CD4-positive, CD25-positive, alpha-beta regulatory T cell (primary cell): ENCODE results near the gene DOCK1. TPM values are rescaled to one million over a fixed set of nuclear protein-coding genes. Genes with fewer than 3 reads are reported as not detected.

Experiments used
- ATAC-seq, 2 donors: fragments of 150-1000 bp; cut with Tn5 transposase; one replicate each; pipeline ENCODE4 v1.10.0; 2021; ENCODE audit warnings: low read depth in 2 of 2, moderate number of reproducible peaks in 2 of 2, moderate library complexity in 1 of 2
- DNase-seq, 3 donors: peaks; one replicate each; pipeline versions ENCODE4 v3.0.0 to v3.0.0-alpha.2; 2012 to 2022; ENCODE audit warnings: mixed read lengths in 1 of 3
- H3K27ac ChIP-seq: one replicate; pipeline ENCODE4 v1.7.0; 2013; ENCODE audit warnings: mild to moderate bottlenecking, low read length; ENCODE audit not compliant: insufficient read depth, poor library complexity, severe bottlenecking
- H3K27me3 ChIP-seq: one replicate; pipeline ENCODE4 v1.7.0; 2013; ENCODE audit warnings: low read length; ENCODE audit not compliant: control insufficient read depth, insufficient read depth
- H3K36me3 ChIP-seq: one replicate; pipeline ENCODE4 v1.7.0; 2013; ENCODE audit warnings: mild to moderate bottlenecking, low read length, moderate library complexity; ENCODE audit not compliant: control insufficient read depth, insufficient read depth
- H3K4me1 ChIP-seq: 2 replicates; pipeline ENCODE4 v1.7.0; 2013; ENCODE audit warnings: mild to moderate bottlenecking, low read length; ENCODE audit not compliant: insufficient read depth, control insufficient read depth, poor library complexity, severe bottlenecking
- H3K4me3 ChIP-seq: one replicate; pipeline ENCODE4 v1.7.0; 2013; ENCODE audit warnings: low read depth, mild to moderate bottlenecking, low read length, moderate library complexity
- H3K9me3 ChIP-seq, 2 experiments: 1 replicate in 1 of 2; 2 replicates in 1 of 2; pipeline ENCODE4 v1.7.0; 2013; ENCODE audit warnings: low read length in 2 of 2, mild to moderate bottlenecking in 1 of 2, moderate library complexity in 1 of 2; ENCODE audit not compliant: control insufficient read depth in 2 of 2
- H3K27ac Mint-ChIP-seq, 3 donors: one replicate each; pipeline ENCODE4 v1.8.0; 2020 to 2022; ENCODE audit warnings: mild to moderate bottlenecking in 3 of 3, mixed read lengths in 3 of 3, moderate library complexity in 2 of 3
- H3K27me3 Mint-ChIP-seq: one replicate; pipeline ENCODE4 v1.8.0; 2022; ENCODE audit warnings: mild to moderate bottlenecking, mixed read lengths
- H3K36me3 Mint-ChIP-seq: one replicate; pipeline ENCODE4 v1.8.0; 2020; ENCODE audit warnings: mixed read lengths
- H3K4me1 Mint-ChIP-seq, 4 donors: one replicate each; pipeline ENCODE4 v1.8.0; 2020 to 2022; ENCODE audit warnings: mixed read lengths in 4 of 4, mild to moderate bottlenecking in 1 of 4
- H3K4me3 Mint-ChIP-seq, 4 donors: one replicate each; pipeline ENCODE4 v1.8.0; 2020 to 2022; ENCODE audit warnings: mild to moderate bottlenecking in 4 of 4, mixed read lengths in 4 of 4, moderate library complexity in 3 of 4
- H3K9me3 Mint-ChIP-seq, 7 donors: one replicate each; pipeline ENCODE4 v1.8.0; 2020 to 2022; ENCODE audit warnings: mixed read lengths in 7 of 7, mild to moderate bottlenecking in 3 of 7, moderate library complexity in 2 of 7
- polyA plus RNA-seq, 4 donors: library from polyadenylated mRNA; unstranded; fragments of 300-500 nt; fragmentation: Illumina TruSeq; gene quantifications; one replicate each; pipeline ENCODE4 v1.2.3, GENCODE V29; 2021
- total RNA-seq: library from RNA; stranded (reverse); gene quantifications from one replicate; pipeline ENCODE4 v1.2.3, GENCODE V29; 2022

The DOCK1 gene
- total and polyA plus RNA-seq, 5 donors from 2014 or later = 0.20 TPM; not detected in 4

DNA sequence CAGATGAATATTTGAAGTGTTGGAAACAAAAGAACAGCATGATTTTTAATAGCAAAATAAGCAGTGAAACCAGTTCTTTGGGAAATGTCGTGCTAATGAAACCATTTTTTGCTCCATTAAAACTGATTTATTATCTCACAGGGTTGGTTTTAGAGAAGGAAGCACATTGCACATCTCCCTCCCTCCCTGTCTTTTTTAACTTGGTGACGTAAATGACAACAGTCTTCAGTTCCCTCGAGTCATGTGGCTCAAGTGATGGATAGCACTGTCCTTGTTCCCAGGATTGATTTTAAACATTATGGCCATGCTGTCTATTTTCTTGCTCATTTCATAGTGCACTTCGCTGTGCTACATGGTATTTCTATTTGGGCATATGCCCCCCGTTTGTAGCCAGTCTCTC lies 105.9 kb downstream of the DOCK1 start:
- no peaks in the 10 kb centered on the region for H3K4me1 ChIP-seq
- no peaks in the 10 kb centered on the region for H3K27me3 Mint-ChIP-seq
- H3K4me3 ChIP-seq = no peak overlapping the region
- H3K4me1 Mint-ChIP-seq = no peaks in the 10 kb centered on the region
- H3K36me3 Mint-ChIP-seq = no peaks in the 10 kb centered on the region
- no peaks in the 10 kb centered on the region for H3K9me3 ChIP-seq
- no peak overlapping the region for H3K27ac Mint-ChIP-seq
- H3K9me3 Mint-ChIP-seq = peaks cover 0 to 2% (median 0%) of the 10 kb centered on the region in 7 donors
- no peak for DNase-seq
- H3K27ac ChIP-seq = no peak overlapping the region
- H3K4me3 Mint-ChIP-seq = no peak overlapping the region
- no peak for ATAC-seq
- no peaks in the 10 kb centered on the region for H3K36me3 ChIP-seq
- no peaks in the 10 kb centered on the region for H3K27me3 ChIP-seq

DNA sequence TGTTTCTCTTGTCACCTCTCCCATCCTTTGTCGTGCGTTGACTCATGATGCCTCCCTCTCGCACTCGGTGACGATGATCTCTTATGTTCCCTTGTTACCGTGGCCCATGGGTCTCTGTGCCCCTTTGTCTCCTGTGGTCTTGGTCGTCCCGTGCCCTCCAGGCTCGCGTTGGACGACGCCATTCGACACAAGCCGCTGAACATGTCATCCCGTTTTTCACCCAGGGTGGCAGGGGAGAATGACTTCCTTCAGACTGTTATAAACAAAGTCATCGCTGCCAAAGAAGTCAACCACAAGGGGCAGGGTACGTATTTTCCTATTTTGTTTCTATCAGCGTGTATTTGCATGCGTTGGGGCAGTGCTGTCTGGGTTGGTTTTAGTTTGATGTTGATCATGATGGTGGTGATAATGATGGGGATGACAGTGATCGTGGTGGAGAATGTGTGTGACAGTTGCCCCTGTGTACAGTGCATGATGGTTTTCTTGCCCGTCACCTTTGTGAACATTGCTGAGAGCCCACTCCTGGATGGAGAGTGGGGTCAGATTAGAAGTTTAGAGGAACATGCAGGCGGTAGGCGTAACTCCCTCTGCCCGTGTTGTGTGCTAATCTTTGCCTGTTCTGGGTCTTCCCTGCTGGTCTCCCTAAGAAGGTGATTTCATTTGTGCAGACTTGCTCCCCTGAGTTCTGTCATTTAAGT lies 107.0 kb downstream of the DOCK1 start:
- Histone ChIP-seq H3K27ac (no peak overlapping the region), H3K27me3 (no peaks in the 10 kb centered on the region), H3K36me3 (no peaks in the 10 kb centered on the region), H3K9me3 (no peaks in the 10 kb centered on the region), H3K4me1 (no peaks in the 10 kb centered on the region), H3K4me3 (no peak overlapping the region)
- H3K27me3 Mint-ChIP-seq = no peaks in the 10 kb centered on the region
- H3K36me3 Mint-ChIP-seq = no peaks in the 10 kb centered on the region
- no peak overlapping the region for H3K27ac Mint-ChIP-seq
- ATAC-seq = no peak
- peaks cover 0 to 2% (median 0%) of the 10 kb centered on the region in 7 donors for H3K9me3 Mint-ChIP-seq
- no peaks in the 10 kb centered on the region for H3K4me1 Mint-ChIP-seq
- H3K4me3 Mint-ChIP-seq = no peak overlapping the region
- DNase-seq = no peak

DNA sequence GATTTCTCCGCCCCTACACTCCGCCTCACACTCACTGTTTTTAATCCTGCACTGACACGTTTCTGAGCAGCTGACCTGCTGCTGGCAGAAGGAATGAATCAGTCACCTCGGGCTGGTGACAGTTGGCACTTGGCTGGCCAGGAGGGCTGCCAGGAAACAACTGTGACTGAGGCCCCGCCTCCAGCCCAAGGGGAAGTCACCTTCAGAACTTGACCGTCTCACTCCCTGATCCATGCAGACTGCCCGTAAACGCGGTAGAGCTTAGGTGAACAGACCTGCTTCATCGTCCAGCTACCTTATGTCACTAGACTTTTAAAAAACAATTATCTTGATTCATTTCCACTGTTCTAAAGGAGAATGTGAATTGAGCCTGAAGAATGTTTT lies 107.5 kb downstream of the DOCK1 start:
- ATAC-seq (no peak), DNase-seq (no peak)
- no peaks in the 10 kb centered on the region for H3K36me3 ChIP-seq
- no peaks in the 10 kb centered on the region for H3K9me3 ChIP-seq
- Mint-ChIP-seq H3K9me3 (peaks cover 0 to 2% (median 0%) of the 10 kb centered on the region in 7 donors), H3K4me1 (no peaks in the 10 kb centered on the region), H3K36me3 (no peaks in the 10 kb centered on the region), H3K27ac (no peak overlapping the region), H3K27me3 (no peaks in the 10 kb centered on the region), H3K4me3 (no peak overlapping the region)
- H3K4me1 ChIP-seq = no peaks in the 10 kb centered on the region
- no peak overlapping the region for H3K4me3 ChIP-seq
- no peaks in the 10 kb centered on the region for H3K27me3 ChIP-seq
- no peak overlapping the region for H3K27ac ChIP-seq

DNA sequence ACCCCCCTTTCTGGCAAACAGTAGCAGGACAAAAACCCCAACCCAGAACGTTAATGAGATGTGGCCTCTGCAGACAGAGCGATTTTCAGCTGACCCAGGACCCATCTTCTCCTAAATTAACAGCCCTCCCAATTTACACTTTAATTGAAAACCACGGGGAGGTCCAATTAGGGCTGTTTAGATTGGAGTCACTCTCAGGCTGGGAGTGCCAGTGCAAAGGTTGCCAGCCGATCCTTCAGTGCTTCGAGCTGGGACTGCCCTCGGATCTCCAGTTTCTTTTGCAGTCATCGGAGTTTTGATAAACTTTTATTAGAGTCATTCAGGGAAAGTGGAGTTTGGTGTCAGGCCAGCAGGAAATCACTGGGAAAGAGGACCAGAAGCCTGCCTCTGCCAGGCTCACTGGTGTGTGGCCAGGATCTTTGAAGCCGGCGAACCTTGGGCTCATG lies 108.0 kb downstream of the DOCK1 start:
- Mint-ChIP-seq H3K9me3 (peaks cover 0 to 2% (median 0%) of the 10 kb centered on the region in 7 donors), H3K27me3 (no peaks in the 10 kb centered on the region), H3K27ac (no peak overlapping the region), H3K4me1 (no peaks in the 10 kb centered on the region), H3K36me3 (no peaks in the 10 kb centered on the region), H3K4me3 (no peak overlapping the region)
- DNase-seq = no peak
- no peaks in the 10 kb centered on the region for H3K4me1 ChIP-seq
- no peak for ATAC-seq
- no peaks in the 10 kb centered on the region for H3K36me3 ChIP-seq
- no peak overlapping the region for H3K4me3 ChIP-seq
- H3K9me3 ChIP-seq = no peaks in the 10 kb centered on the region
- no peak overlapping the region for H3K27ac ChIP-seq
- H3K27me3 ChIP-seq = no peaks in the 10 kb centered on the region

DNA sequence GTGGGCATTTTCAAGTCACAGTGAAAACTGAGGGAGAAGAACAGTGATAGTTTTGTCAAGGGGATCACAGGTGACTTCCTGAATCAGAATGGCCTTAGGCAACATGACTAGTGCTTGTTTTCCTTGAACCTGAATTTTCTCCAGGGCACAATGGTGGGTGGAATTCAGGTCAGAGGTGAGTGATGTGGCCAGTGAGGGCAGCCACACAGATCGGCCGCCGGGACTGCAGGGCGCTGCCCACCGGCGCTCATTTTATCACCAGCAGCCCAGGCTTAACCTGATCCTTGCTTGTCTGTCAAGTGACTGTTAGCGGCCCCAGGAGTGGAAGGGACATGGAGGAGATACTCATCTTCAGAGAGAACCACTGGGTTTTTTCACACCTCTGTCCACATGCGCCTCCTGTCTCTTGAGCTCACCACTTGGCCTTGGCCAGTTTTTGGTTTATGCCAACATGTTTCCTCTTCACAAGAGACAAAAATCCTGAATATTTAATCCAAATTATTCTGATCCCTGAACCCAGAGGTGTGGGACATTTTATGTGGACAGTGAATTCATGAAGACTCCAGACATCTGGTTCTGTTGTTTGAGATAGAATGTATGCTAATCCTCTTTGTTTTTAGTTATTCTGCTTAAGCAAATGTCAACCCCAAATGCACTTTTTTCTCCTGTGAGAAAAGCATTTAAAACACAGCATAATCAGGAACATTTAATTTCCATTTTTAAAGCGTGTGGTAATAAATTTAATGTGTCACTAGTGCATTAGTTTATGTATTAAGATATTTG lies 108.7 kb downstream of the DOCK1 start:
- DNase-seq = no peak
- no peaks in the 10 kb centered on the region for H3K27me3 Mint-ChIP-seq
- no peaks in the 10 kb centered on the region for H3K4me1 Mint-ChIP-seq
- Histone ChIP-seq H3K4me1 (no peaks in the 10 kb centered on the region), H3K36me3 (no peaks in the 10 kb centered on the region), H3K27ac (no peak overlapping the region), H3K4me3 (no peak overlapping the region), H3K9me3 (no peaks in the 10 kb centered on the region), H3K27me3 (no peaks in the 10 kb centered on the region)
- H3K27ac Mint-ChIP-seq = no peak overlapping the region
- peaks cover 0 to 2% (median 0%) of the 10 kb centered on the region in 7 donors for H3K9me3 Mint-ChIP-seq
- ATAC-seq = no peak
- H3K36me3 Mint-ChIP-seq = no peaks in the 10 kb centered on the region
- no peak overlapping the region for H3K4me3 Mint-ChIP-seq

DNA sequence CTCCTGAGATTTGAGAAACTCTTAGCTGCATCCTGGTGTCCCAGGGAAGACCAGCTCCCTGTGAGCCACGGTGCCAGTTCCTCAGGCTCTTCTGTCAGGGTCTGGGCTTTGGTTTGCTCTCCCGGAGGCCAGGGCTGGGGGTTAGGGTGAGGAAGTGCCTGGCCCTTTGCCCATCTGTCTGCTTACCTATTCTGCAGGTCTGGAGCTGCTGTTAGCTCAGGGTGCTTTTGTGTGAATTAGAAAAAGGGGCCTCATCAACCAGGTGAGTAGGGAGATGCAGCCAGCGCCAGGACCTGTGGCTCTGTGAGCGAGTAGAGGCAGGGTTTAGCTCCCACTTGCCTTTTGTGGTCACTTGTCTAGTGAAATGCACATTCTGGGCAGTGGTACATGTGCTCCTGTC lies 109.4 kb downstream of the DOCK1 start:
- no peaks in the 10 kb centered on the region for H3K27me3 ChIP-seq
- no peaks in the 10 kb centered on the region for H3K4me1 Mint-ChIP-seq
- H3K9me3 ChIP-seq = no peaks in the 10 kb centered on the region
- no peaks in the 10 kb centered on the region for H3K36me3 Mint-ChIP-seq
- H3K27me3 Mint-ChIP-seq = no peaks in the 10 kb centered on the region
- DNase-seq = no peak
- no peak overlapping the region for H3K4me3 ChIP-seq
- no peak overlapping the region for H3K4me3 Mint-ChIP-seq
- no peak overlapping the region for H3K27ac ChIP-seq
- H3K36me3 ChIP-seq = no peaks in the 10 kb centered on the region
- peaks cover 0 to 2% (median 0%) of the 10 kb centered on the region in 7 donors for H3K9me3 Mint-ChIP-seq
- no peak overlapping the region for H3K27ac Mint-ChIP-seq
- ATAC-seq = no peak
- H3K4me1 ChIP-seq = no peaks in the 10 kb centered on the region

DNA sequence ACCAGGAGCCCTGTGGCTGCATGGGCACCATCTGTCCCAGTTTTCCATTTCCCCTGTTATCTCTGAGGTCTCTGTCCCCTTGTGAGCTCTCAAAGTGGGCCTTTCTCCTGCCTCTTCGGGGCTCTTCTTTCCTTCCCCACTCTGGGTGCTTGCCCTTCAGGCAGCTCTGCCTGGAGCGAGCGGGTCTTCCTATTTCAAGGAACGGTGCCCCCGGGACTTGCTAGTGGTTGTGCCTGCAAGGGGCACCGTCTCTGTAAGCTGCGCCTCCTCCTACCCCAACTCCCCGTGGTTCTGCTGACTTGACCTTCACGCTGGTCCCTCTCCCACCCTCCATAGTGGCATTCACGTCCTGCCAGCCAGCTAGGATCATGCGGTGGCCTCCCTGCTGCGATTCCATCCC lies 110.1 kb downstream of the DOCK1 start:
- Histone ChIP-seq H3K4me1 (no peaks in the 10 kb centered on the region), H3K27me3 (no peaks in the 10 kb centered on the region), H3K27ac (no peak overlapping the region), H3K36me3 (no peaks in the 10 kb centered on the region), H3K9me3 (no peaks in the 10 kb centered on the region), H3K4me3 (no peak overlapping the region)
- Mint-ChIP-seq H3K27ac (no peak overlapping the region), H3K4me3 (no peak overlapping the region), H3K4me1 (no peaks in the 10 kb centered on the region), H3K27me3 (no peaks in the 10 kb centered on the region), H3K36me3 (no peaks in the 10 kb centered on the region), H3K9me3 (peaks cover 0 to under 1% (median 0%) of the 10 kb centered on the region in 7 donors)
- DNase-seq (no peak), ATAC-seq (no peak)

DNA sequence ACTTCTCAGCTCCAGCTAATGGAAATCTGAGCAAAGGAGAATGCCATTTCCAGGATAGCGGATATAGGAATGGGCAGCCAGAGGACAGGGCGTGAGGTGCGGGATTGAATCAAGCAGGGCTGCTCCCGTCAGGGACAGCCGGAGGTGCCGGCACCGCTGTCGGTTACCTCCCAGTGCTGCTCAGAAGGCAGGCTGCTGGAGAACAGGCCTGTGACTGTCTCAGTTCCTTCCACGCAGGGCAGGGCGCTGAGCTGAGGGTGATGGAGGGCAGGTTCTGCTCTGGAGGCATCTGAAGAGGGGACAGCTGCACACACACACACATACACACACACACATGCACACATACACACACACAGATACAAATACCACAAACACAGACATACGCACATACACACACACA lies 111.1 kb downstream of the DOCK1 start:
- no peaks in the 10 kb centered on the region for H3K27me3 Mint-ChIP-seq

More for the DNA sequence above, 111.1 kb downstream of the DOCK1 start:
- Histone ChIP-seq H3K9me3 (no peaks in the 10 kb centered on the region), H3K27me3 (no peaks in the 10 kb centered on the region), H3K4me3 (no peak overlapping the region), H3K27ac (no peak overlapping the region), H3K4me1 (no peaks in the 10 kb centered on the region), H3K36me3 (no peaks in the 10 kb centered on the region)
- Mint-ChIP-seq H3K4me1 (no peaks in the 10 kb centered on the region), H3K36me3 (no peaks in the 10 kb centered on the region), H3K9me3 (no peaks in the 10 kb centered on the region), H3K4me3 (no peak overlapping the region), H3K27ac (no peak overlapping the region)
- no peak for DNase-seq
- ATAC-seq = no peak
